ENCODE data around the gene FGFR2.

FGFR2 gene

GRCh38 chr10:121440461-121440860, 157.8 kb downstream of the FGFR2 start:
- Histone ChIP-seq H2AFZ (ENCODE audit: low read depth) (no peak overlapping the region), H3K27me3 (ENCODE audit: insufficient read depth, low read depth) (no peaks in the 10 kb centered on the region), H4K20me1 (ENCODE audit: insufficient read depth) (no peaks in the 10 kb centered on the region), H3K4me1 (ENCODE audit: low read depth, poor library complexity, severe bottlenecking) (peaks cover 48% of the 10 kb centered on the region), H3K9ac (no peak overlapping the region), H3K79me2 (ENCODE audit: insufficient read depth, low read depth) (no peaks in the 10 kb centered on the region), H3K4me3 (IDR thresholded peaks at IDR 0.05; ENCODE audit: insufficient read depth, low read depth, low read length) (no peak overlapping the region), H3K27ac (no peak overlapping the region), H3K4me2 (no peak overlapping the region), H3K36me3 (ENCODE audit: insufficient read depth) (no peaks in the 10 kb centered on the region)
- no peak for TF ChIP-seq CTCF (conservative IDR thresholded peaks at IDR 0.05; ENCODE audit: low read depth, low read length)

- Histone ChIP-seq H3K27me3 (ENCODE audit: insufficient read depth, low read depth) (no peaks in the 10 kb centered on the region), H2AFZ (ENCODE audit: low read depth) (peak overlapping the region; percentile 8; the same call in 1 of the 2 replicates), H3K27ac (no peak overlapping the region), H3K79me2 (ENCODE audit: insufficient read depth, low read depth) (no peaks in the 10 kb centered on the region), H3K4me3 (IDR thresholded peaks at IDR 0.05; ENCODE audit: insufficient read depth, low read depth, low read length) (no peak overlapping the region), H3K4me1 (ENCODE audit: low read depth, poor library complexity, severe bottlenecking) (peaks cover 48% of the 10 kb centered on the region), H3K4me2 (peak overlapping the region; percentile 72; the same call in 1 of the 2 replicates), H3K9ac (no peak overlapping the region), H4K20me1 (ENCODE audit: insufficient read depth) (no peaks in the 10 kb centered on the region), H3K36me3 (ENCODE audit: insufficient read depth) (no peaks in the 10 kb centered on the region)
- no peak for TF ChIP-seq CTCF (conservative IDR thresholded peaks at IDR 0.05; ENCODE audit: low read depth, low read length)
Measured at GRCh38 chr10:121438333-121438732, 159.9 kb downstream of the FGFR2 start.

GRCh38 chr10:121437596-121437995, 160.6 kb downstream of the FGFR2 start:
- no peak overlapping the region for H3K4me3 ChIP-seq (IDR thresholded peaks at IDR 0.05; ENCODE audit: insufficient read depth, low read depth, low read length)
- H3K4me2 ChIP-seq, result no peak overlapping the region; the same call in 1 of the 2 replicates
- H3K4me1 ChIP-seq (ENCODE audit: low read depth, poor library complexity, severe bottlenecking), result peaks cover 48% of the 10 kb centered on the region
- no peak overlapping the region for H3K9ac ChIP-seq
- H3K27ac ChIP-seq, result no peak overlapping the region
- no peaks in the 10 kb centered on the region for H3K36me3 ChIP-seq (ENCODE audit: insufficient read depth)
- no peaks in the 10 kb centered on the region for H4K20me1 ChIP-seq (ENCODE audit: insufficient read depth)
- H3K79me2 ChIP-seq (ENCODE audit: insufficient read depth, low read depth), result no peaks in the 10 kb centered on the region
- no peak for TF ChIP-seq CTCF (conservative IDR thresholded peaks at IDR 0.05; ENCODE audit: low read depth, low read length)
- no peaks in the 10 kb centered on the region for H3K27me3 ChIP-seq (ENCODE audit: insufficient read depth, low read depth)
- H2AFZ ChIP-seq (ENCODE audit: low read depth), result no peak overlapping the region

- no peak overlapping the region for H2AFZ ChIP-seq (ENCODE audit: low read depth)
- H3K4me1 ChIP-seq (ENCODE audit: low read depth, poor library complexity, severe bottlenecking), result peaks cover 48% of the 10 kb centered on the region
- no peak overlapping the region for H3K4me3 ChIP-seq (IDR thresholded peaks at IDR 0.05; ENCODE audit: insufficient read depth, low read depth, low read length)
- no peaks in the 10 kb centered on the region for H4K20me1 ChIP-seq (ENCODE audit: insufficient read depth)
- TF ChIP-seq CTCF (conservative IDR thresholded peaks at IDR 0.05; ENCODE audit: low read depth, low read length), result no peak
- no peak overlapping the region for H3K9ac ChIP-seq
- no peak overlapping the region for H3K27ac ChIP-seq
- H3K4me2 ChIP-seq, result no peak overlapping the region
- no peaks in the 10 kb centered on the region for H3K36me3 ChIP-seq (ENCODE audit: insufficient read depth)
- H3K27me3 ChIP-seq (ENCODE audit: insufficient read depth, low read depth), result no peaks in the 10 kb centered on the region
- no peaks in the 10 kb centered on the region for H3K79me2 ChIP-seq (ENCODE audit: insufficient read depth, low read depth)
Measured at GRCh38 chr10:121436630-121437341, 161.5 kb downstream of the FGFR2 start.
